ENCODE data around the gene COP1. TPM values are rescaled to one million over a fixed set of nuclear protein-coding genes. Genes with fewer than 3 reads are reported as not detected.
A peak's percentile ranks its signal among the peaks of the same experiment; 100 is the strongest.

COP1 gene
- total RNA-seq, 2 donors from 2014 or later: 50.6 to 53.3 TPM

DNA sequence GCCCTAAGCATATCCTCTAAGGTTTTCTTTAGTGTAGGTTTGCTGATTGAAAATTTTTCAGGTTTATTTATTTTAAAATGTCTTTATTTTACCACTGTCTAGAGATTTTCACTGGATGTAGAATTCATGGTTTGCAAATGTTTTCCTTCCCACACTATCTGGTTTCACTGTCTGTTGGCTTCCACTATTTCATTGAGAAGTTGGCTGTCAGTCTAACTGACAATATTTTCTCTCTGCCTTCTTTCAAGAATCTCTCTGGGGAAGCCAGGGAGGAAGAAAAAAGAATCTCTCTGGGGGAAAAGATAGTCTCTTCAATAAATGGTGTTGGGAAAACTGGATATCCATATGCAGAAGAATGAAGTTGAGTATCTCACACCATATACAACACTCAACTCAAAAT lies 226.0 kb downstream of the COP1 start:
- Mint-ChIP-seq H3K4me3 (no peak overlapping the region), H3K27ac (no peak overlapping the region), H3K27me3 (no peaks in the 10 kb centered on the region), H3K9me3 (peaks cover 9% of the 10 kb centered on the region), H3K4me1 (ENCODE audit: low read depth in 2 of 2) (peaks cover 9 to 10% of the 10 kb centered on the region in 2 donors), H3K36me3 (peaks cover 43% of the 10 kb centered on the region)
- DNase-seq (ENCODE audit: low spot score) (no peak), ATAC-seq (no peak)

DNA sequence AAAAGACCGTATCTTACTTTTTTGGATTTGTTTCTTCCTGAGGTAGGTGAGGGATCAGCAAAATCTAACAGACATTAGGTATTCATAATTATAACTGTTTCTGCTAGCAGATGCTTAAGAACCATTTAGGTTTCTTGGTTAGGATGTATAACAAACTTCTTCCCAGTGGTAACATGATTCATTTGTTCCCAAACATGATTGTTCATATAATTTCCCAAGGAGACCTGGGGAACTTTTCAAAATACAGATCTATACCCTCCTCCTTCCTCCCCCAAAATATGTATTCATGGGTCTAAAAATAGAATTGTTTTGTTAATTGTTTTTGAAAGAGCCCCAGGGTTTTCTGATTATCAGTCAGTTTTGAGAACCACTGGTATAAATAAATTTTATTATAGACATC lies 228.2 kb downstream of the COP1 start:
- Mint-ChIP-seq H3K36me3 (peaks cover 27% of the 10 kb centered on the region), H3K4me1 (ENCODE audit: low read depth in 2 of 2) (peaks cover 10% of the 10 kb centered on the region in 2 donors), H3K9me3 (peaks cover 7% of the 10 kb centered on the region), H3K27ac (no peak overlapping the region), H3K27me3 (no peaks in the 10 kb centered on the region), H3K4me3 (no peak overlapping the region)
- ATAC-seq (no peak), DNase-seq (ENCODE audit: low spot score) (no peak)

DNA sequence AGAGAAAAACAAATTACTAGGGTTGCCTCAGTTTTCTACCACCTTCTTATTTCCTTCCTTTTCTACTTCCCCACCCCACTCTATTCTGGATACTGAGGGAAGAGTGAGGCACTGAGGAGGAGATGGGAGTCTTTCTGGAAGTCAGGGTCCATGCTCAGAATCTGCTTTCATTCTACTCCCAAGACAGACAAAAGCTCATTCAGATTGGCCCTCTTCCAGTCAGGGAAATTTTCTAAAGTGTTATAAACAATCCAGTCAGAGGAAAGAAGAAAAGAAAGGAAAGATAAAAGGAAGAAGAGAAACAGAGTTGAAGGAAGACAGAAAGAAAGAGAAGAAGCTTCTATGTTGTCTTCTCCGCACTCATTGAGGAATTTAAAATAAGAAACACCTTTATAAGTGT lies 228.6 kb downstream of the COP1 start:
- ATAC-seq: no peak
- Mint-ChIP-seq H3K4me3 (no peak overlapping the region), H3K4me1 (ENCODE audit: low read depth in 2 of 2) (peaks cover 8 to 15% of the 10 kb centered on the region in 2 donors), H3K9me3 (peaks cover 4% of the 10 kb centered on the region), H3K27ac (no peak overlapping the region), H3K36me3 (peaks cover 22% of the 10 kb centered on the region), H3K27me3 (no peaks in the 10 kb centered on the region)
- DNase-seq (ENCODE audit: low spot score): no peak

GRCh38 chr1:175976865-175977642 lies 230.0 kb downstream of the COP1 start:
- H3K36me3 Mint-ChIP-seq: peaks cover 9% of the 10 kb centered on the region
- H3K9me3 Mint-ChIP-seq: no peaks in the 10 kb centered on the region
- no peak overlapping the region for H3K27ac Mint-ChIP-seq
- ATAC-seq (no peak), DNase-seq (ENCODE audit: low spot score) (no peak)
- H3K27me3 Mint-ChIP-seq: no peaks in the 10 kb centered on the region
- H3K4me1 Mint-ChIP-seq (ENCODE audit: low read depth in 2 of 2): peaks cover 5 to 15% of the 10 kb centered on the region in 2 donors
- H3K4me3 Mint-ChIP-seq: no peak overlapping the region

DNA sequence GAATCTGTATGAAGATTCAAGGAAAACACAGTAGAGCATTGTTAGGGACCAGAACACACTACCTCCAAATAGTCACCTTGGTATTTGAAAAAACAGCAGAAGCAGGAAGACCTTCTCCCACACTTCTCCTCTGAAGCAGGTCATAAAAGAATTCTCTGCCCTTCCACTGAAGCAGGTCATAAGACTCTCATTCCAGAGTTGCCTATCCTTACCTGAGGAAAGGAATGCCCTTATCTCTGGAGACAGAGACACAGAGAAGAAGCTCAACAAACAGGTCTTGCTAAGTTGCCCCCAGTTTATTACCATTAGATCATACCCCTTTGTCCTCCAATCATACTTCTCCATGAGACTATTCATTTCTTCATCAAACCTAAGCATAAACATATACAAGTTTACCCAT lies 237.9 kb downstream of the COP1 start:
- Mint-ChIP-seq H3K27ac (no peak overlapping the region), H3K4me3 (no peak overlapping the region), H3K9me3 (no peaks in the 10 kb centered on the region), H3K4me1 (ENCODE audit: low read depth in 2 of 2) (peaks cover 0 to 8% of the 10 kb centered on the region in 2 donors), H3K27me3 (no peaks in the 10 kb centered on the region), H3K36me3 (no peaks in the 10 kb centered on the region)
- ATAC-seq (no peak), DNase-seq (ENCODE audit: low spot score) (no peak)

DNA sequence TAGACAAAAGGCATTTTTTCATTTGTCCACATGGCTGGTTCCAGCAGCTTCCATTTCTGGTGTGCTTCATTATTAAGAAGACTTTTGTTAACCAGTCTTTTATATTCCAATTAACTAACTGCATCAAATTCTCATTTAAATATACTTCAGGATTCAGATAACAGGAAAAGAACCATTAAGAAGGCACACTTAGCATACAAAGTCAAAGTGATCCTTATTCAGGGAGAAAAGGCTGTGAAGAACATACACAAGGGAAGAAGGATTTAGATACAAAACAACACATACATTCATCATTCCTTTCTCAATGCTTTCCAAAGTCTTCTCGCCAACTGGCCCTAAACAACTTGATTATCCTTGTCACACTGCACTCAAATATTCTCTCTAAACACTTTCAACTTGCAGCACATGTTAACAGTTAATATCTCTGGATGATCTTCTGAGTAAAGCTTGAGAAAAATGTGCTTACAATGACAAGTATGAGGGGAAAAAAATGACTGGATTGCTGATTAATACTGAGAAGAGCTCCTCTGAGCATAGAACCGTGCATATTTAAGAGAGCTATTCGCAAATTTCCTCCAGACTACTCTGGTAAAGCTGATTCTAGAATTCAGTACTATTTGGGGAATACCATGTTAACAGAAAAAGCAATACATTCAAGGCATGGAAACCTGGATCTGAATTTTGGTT lies 238.5 kb downstream of the COP1 start:
- no peaks in the 10 kb centered on the region for H3K9me3 Mint-ChIP-seq
- ATAC-seq (peak in 1 of 2 donors; percentile 64), DNase-seq (ENCODE audit: low spot score) (no peak)
- H3K27ac Mint-ChIP-seq: no peak overlapping the region
- peaks cover 0 to 4% of the 10 kb centered on the region in 2 donors for H3K4me1 Mint-ChIP-seq (ENCODE audit: low read depth in 2 of 2)
- no peaks in the 10 kb centered on the region for H3K27me3 Mint-ChIP-seq
- no peaks in the 10 kb centered on the region for H3K36me3 Mint-ChIP-seq
- no peak overlapping the region for H3K4me3 Mint-ChIP-seq

GRCh38 chr1:175963740-175964139 lies 243.3 kb downstream of the COP1 start:
- H3K27me3 Mint-ChIP-seq: no peaks in the 10 kb centered on the region
- DNase-seq (ENCODE audit: low spot score) (no peak), ATAC-seq (no peak)
- peaks cover 6% of the 10 kb centered on the region in 2 donors for H3K4me1 Mint-ChIP-seq (ENCODE audit: low read depth in 2 of 2)
- no peaks in the 10 kb centered on the region for H3K36me3 Mint-ChIP-seq
- no peaks in the 10 kb centered on the region for H3K9me3 Mint-ChIP-seq
- H3K27ac Mint-ChIP-seq: no peak overlapping the region
- H3K4me3 Mint-ChIP-seq: no peak overlapping the region

- Mint-ChIP-seq H3K27ac (no peak overlapping the region), H3K4me1 (ENCODE audit: low read depth in 2 of 2) (peaks cover 6 to 7% of the 10 kb centered on the region in 2 donors), H3K27me3 (no peaks in the 10 kb centered on the region), H3K4me3 (no peak overlapping the region), H3K9me3 (no peaks in the 10 kb centered on the region), H3K36me3 (no peaks in the 10 kb centered on the region)
- no peak for DNase-seq (ENCODE audit: low spot score)
- no peak for ATAC-seq
These were observed 246.9 kb downstream of the COP1 start for GRCh38 chr1:175960169-175960568.

DNA sequence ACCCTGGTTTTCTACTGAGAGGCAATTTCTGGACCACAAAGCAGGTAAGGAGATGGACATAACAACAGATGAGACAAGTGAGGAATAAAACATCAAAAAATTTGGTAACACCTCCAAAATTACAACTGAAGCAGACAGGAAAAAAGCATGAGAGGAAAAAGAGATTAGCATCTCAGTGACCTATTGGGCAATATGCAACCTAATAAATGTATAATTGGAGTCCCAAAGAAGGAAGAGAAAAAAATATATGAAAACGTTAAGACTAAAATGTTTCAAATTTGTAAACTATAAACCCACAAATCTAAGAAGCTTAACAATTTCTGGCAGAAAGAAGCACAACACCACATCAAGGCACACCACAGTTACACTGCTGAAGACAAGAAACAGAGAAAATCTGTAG lies 255.5 kb downstream of the COP1 start:
- DNase-seq (ENCODE audit: low spot score): no peak
- peaks cover 24% of the 10 kb centered on the region for H3K36me3 Mint-ChIP-seq
- peaks cover 0 to 9% of the 10 kb centered on the region in 2 donors for H3K4me1 Mint-ChIP-seq (ENCODE audit: low read depth in 2 of 2)
- no peak overlapping the region for H3K4me3 Mint-ChIP-seq
- ATAC-seq: no peak
- peak overlapping the region in 1 of 2 donors; percentile 7 for H3K27ac Mint-ChIP-seq
- H3K27me3 Mint-ChIP-seq: no peaks in the 10 kb centered on the region
- H3K9me3 Mint-ChIP-seq: peaks cover 6% of the 10 kb centered on the region

GRCh38 chr1:175947771-175948170 lies 259.3 kb downstream of the COP1 start:
- DNase-seq (ENCODE audit: low spot score) (no peak), ATAC-seq (no peak)
- H3K9me3 Mint-ChIP-seq: peaks cover 6% of the 10 kb centered on the region
- H3K4me3 Mint-ChIP-seq: no peak overlapping the region
- H3K27me3 Mint-ChIP-seq: no peaks in the 10 kb centered on the region
- H3K36me3 Mint-ChIP-seq: peaks cover 26% of the 10 kb centered on the region
- peaks cover 0 to 5% of the 10 kb centered on the region in 2 donors for H3K4me1 Mint-ChIP-seq (ENCODE audit: low read depth in 2 of 2)
- no peak overlapping the region for H3K27ac Mint-ChIP-seq

DNA sequence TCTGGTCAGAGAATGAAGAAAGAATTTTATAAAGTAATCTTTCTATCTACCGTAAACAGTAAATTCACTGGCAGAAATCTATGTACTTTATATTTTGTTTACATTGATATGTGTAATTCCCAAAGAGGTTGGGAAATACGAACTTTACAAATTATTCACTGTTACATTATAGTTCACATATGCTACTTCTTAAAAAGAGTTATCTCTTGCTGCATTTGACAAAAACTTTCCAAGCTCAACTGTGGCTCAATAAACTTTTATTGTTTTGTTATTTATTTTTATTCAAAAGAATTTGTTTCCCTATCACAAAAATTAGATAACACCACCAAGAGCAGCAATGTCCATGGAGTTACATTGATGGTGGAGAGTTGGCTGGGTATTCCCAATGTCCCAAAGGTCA lies 262.5 kb downstream of the COP1 start:
- Mint-ChIP-seq H3K27me3 (no peaks in the 10 kb centered on the region), H3K36me3 (peaks cover 24% of the 10 kb centered on the region), H3K4me1 (ENCODE audit: low read depth in 2 of 2) (no peaks in the 10 kb centered on the region), H3K9me3 (no peaks in the 10 kb centered on the region), H3K4me3 (no peak overlapping the region), H3K27ac (no peak overlapping the region)
- ATAC-seq: no peak
- DNase-seq (ENCODE audit: low spot score): no peak

DNA sequence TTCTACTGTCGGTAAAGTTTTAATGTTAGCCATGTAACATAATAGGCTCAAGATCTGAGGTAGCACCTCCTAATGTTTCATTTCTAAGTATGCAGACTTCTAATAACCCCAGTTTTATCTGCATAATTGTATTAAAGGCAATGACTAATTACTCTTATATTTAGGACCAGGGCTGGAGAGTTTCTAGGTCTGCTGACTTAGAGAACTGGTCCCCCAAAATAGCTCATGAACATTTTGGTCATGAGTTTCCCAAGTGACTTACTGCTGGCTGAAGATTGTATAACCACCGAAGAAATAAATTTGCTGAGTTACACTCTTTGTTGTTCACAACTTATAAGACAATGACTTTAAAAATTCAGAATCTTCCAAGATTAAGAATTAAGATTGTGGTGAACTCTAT lies 265.9 kb downstream of the COP1 start:
- no peak for DNase-seq (ENCODE audit: low spot score)
- Mint-ChIP-seq H3K4me3 (no peak overlapping the region), H3K9me3 (no peaks in the 10 kb centered on the region), H3K27ac (no peak overlapping the region), H3K27me3 (no peaks in the 10 kb centered on the region), H3K36me3 (peaks cover 13% of the 10 kb centered on the region), H3K4me1 (ENCODE audit: low read depth in 2 of 2) (no peaks in the 10 kb centered on the region)
- ATAC-seq: no peak

- Mint-ChIP-seq H3K27me3 (no peaks in the 10 kb centered on the region), H3K9me3 (no peaks in the 10 kb centered on the region), H3K36me3 (peaks cover 5% of the 10 kb centered on the region), H3K27ac (no peak overlapping the region), H3K4me3 (no peak overlapping the region), H3K4me1 (ENCODE audit: low read depth in 2 of 2) (no peaks in the 10 kb centered on the region)
- no peak for ATAC-seq
- no peak for DNase-seq (ENCODE audit: low spot score)
These were observed 270.4 kb downstream of the COP1 start for GRCh38 chr1:175936736-175937135.

- DNase-seq (ENCODE audit: low spot score) (no peak), ATAC-seq (no peak)
- no peak overlapping the region for H3K27ac Mint-ChIP-seq
- H3K4me1 Mint-ChIP-seq (ENCODE audit: low read depth in 2 of 2): no peaks in the 10 kb centered on the region
- no peaks in the 10 kb centered on the region for H3K9me3 Mint-ChIP-seq
- no peaks in the 10 kb centered on the region for H3K27me3 Mint-ChIP-seq
- H3K4me3 Mint-ChIP-seq: no peak overlapping the region
- no peaks in the 10 kb centered on the region for H3K36me3 Mint-ChIP-seq
These were observed 271.4 kb downstream of the COP1 start for GRCh38 chr1:175935566-175936115.

Data from natural killer cell treated with Interleukin-12 subunit alpha and Interleukin-12 subunit beta and Interleukin-15 and Interleukin-18, amount 100 ng/mL, for 72 hours (primary cell).